Mesendoderm (in vitro differentiated cells): ENCODE results near the gene DMAC2L.
"Not testable (repeated sequence)": the region's sequence is repeated elsewhere in the genome, so short reads cannot be mapped to it uniquely, and the experiment has no call there.

Experiments
- DNase-seq: peaks from one replicate; pipeline ENCODE4 v3.0.0; 2013
- H2AK5ac ChIP-seq: 2 replicates; pipeline ENCODE4 v1.6.1; 2013; ENCODE audit warnings: low read length, inconsistent platforms
- H2BK120ac ChIP-seq: 2 replicates; pipeline ENCODE4 v1.6.1; 2013; ENCODE audit warnings: low read depth, mild to moderate bottlenecking, low read length, moderate library complexity, mixed read lengths
- H2BK15ac ChIP-seq: replicated peaks from 2 replicates; pipeline ENCODE4 v1.6.1; 2013; ENCODE audit warnings: low read depth, mild to moderate bottlenecking, moderate library complexity
- H2BK5ac ChIP-seq: 2 replicates; pipeline ENCODE4 v1.6.1; 2013; ENCODE audit warnings: low read length, inconsistent platforms
- H3K18ac ChIP-seq: 2 replicates; pipeline ENCODE4 v1.6.1; 2013; ENCODE audit warnings: mild to moderate bottlenecking, low read length, mixed read lengths
- H3K23ac ChIP-seq: one replicate; pipeline ENCODE4 v1.6.1; 2013; ENCODE audit warnings: low read length
- H3K27ac ChIP-seq: 2 replicates; pipeline ENCODE4 v1.5.1; 2013; ENCODE audit warnings: low read depth, mild to moderate bottlenecking, inconsistent platforms, low read length, moderate library complexity
- H3K27me3 ChIP-seq: 2 replicates; pipeline ENCODE4 v1.6.1; 2013; ENCODE audit warnings: low read length, control low read depth, mild to moderate bottlenecking, inconsistent platforms; ENCODE audit not compliant: insufficient read depth, poor library complexity
- H3K36me3 ChIP-seq: 2 replicates; pipeline ENCODE4 v1.6.1; 2013; ENCODE audit warnings: low read length, inconsistent platforms; ENCODE audit not compliant: control insufficient read depth, insufficient read depth
- H3K4ac ChIP-seq: one replicate; pipeline ENCODE4 v1.6.1; 2013; ENCODE audit warnings: low read depth, mild to moderate bottlenecking, low read length, moderate library complexity
- H3K4me1 ChIP-seq: 2 replicates; pipeline ENCODE4 v1.6.1; 2013; ENCODE audit warnings: low read depth, low read length, inconsistent platforms; ENCODE audit not compliant: control insufficient read depth
- H3K4me2 ChIP-seq: 2 replicates; pipeline ENCODE4 v1.6.1; 2013; ENCODE audit warnings: low read length
- H3K4me3 ChIP-seq: 2 replicates; pipeline ENCODE4 v1.5.1; 2013; ENCODE audit warnings: mild to moderate bottlenecking, low read length
- H3K56ac ChIP-seq: one replicate; pipeline ENCODE4 v1.6.1; 2013; ENCODE audit warnings: low read length
- H3K79me1 ChIP-seq: 2 replicates; pipeline ENCODE4 v1.6.1; 2013; ENCODE audit warnings: low read length, inconsistent platforms
- H3K79me2 ChIP-seq: 2 replicates; pipeline ENCODE4 v1.6.1; 2013; ENCODE audit warnings: mild to moderate bottlenecking, low read length; ENCODE audit not compliant: control insufficient read depth, insufficient read depth
- H3K9ac ChIP-seq: 2 replicates; pipeline ENCODE4 v1.6.1; 2013; ENCODE audit warnings: low read length, inconsistent platforms
- H4K5ac ChIP-seq: one replicate; pipeline ENCODE4 v1.6.1; 2013; ENCODE audit warnings: low read length
- H4K8ac ChIP-seq: one replicate; pipeline ENCODE4 v1.6.1; 2013; ENCODE audit warnings: low read depth, mild to moderate bottlenecking, control low read depth, low read length, moderate library complexity
- WGBS: extraction: QIAGEN DNeasy Blood & Tissue Kit; methylation state at CpG from one replicate; pipeline ENCODE4 v1.1.7; 2013; ENCODE audit warnings: low lambda C conversion rate, missing lambda C conversion rate; ENCODE audit not compliant: insufficient coverage; ENCODE audit errors: extremely low coverage; 5-methylcytosine and 5-hydroxymethylcytosine counted together

DMAC2L gene

GRCh38 chr14:50363714-50364111 is 51.6 kb downstream of the DMAC2L start:
- H3K23ac ChIP-seq: no peak overlapping the region
- H2BK120ac ChIP-seq: no peak overlapping the region
- H4K8ac ChIP-seq: no peak overlapping the region
- no peak for DNase-seq
- no peak overlapping the region for H2BK5ac ChIP-seq
- H3K4me2 ChIP-seq: no peak overlapping the region
- WGBS: no CpG with 5 or more reads among the region's 4 CpGs
- no peaks in the 10 kb centered on the region for H3K79me2 ChIP-seq
- H2AK5ac ChIP-seq: no peak overlapping the region
- H4K5ac ChIP-seq: no peak overlapping the region
- H3K4me1 ChIP-seq: no peaks in the 10 kb centered on the region
- H3K79me1 ChIP-seq: no peaks in the 10 kb centered on the region
- no peak overlapping the region for H3K56ac ChIP-seq
- no peak overlapping the region for H3K4me3 ChIP-seq
- H3K27ac ChIP-seq: no peak overlapping the region
- H2BK15ac ChIP-seq: no peak overlapping the region
- H3K18ac ChIP-seq: no peak overlapping the region
- no peaks in the 10 kb centered on the region for H3K36me3 ChIP-seq
- no peaks in the 10 kb centered on the region for H3K27me3 ChIP-seq
- no peak overlapping the region for H3K9ac ChIP-seq
- no peak overlapping the region for H3K4ac ChIP-seq

- H3K4me2 ChIP-seq: no peak overlapping the region
- H3K79me1 ChIP-seq: no peaks in the 10 kb centered on the region
- H3K4ac ChIP-seq: no peak overlapping the region
- no CpG with 5 or more reads among the region's 1 CpG for WGBS
- no peak overlapping the region for H2BK120ac ChIP-seq
- no peaks in the 10 kb centered on the region for H3K27me3 ChIP-seq
- no peak overlapping the region for H2AK5ac ChIP-seq
- no peaks in the 10 kb centered on the region for H3K79me2 ChIP-seq
- no peak overlapping the region for H4K8ac ChIP-seq
- DNase-seq: no peak
- no peaks in the 10 kb centered on the region for H3K4me1 ChIP-seq
- no peak overlapping the region for H3K27ac ChIP-seq
- no peak overlapping the region for H3K4me3 ChIP-seq
- H3K56ac ChIP-seq: no peak overlapping the region
- no peak overlapping the region for H3K18ac ChIP-seq
- no peak overlapping the region for H4K5ac ChIP-seq
- no peak overlapping the region for H3K9ac ChIP-seq
- no peak overlapping the region for H2BK15ac ChIP-seq
- H3K23ac ChIP-seq: no peak overlapping the region
- H2BK5ac ChIP-seq: no peak overlapping the region
- no peaks in the 10 kb centered on the region for H3K36me3 ChIP-seq
These were observed 52.7 kb downstream of the DMAC2L start for GRCh38 chr14:50364792-50365191.

- not testable (repeated sequence) for H3K9ac ChIP-seq, H3K4me1 ChIP-seq, H2BK15ac ChIP-seq, H2BK5ac ChIP-seq, H3K79me2 ChIP-seq, H2AK5ac ChIP-seq, H3K4ac ChIP-seq, H3K27ac ChIP-seq, H3K56ac ChIP-seq, H3K36me3 ChIP-seq, H3K4me2 ChIP-seq, H2BK120ac ChIP-seq, DNase-seq, H4K5ac ChIP-seq, H3K4me3 ChIP-seq, H3K18ac ChIP-seq, H3K23ac ChIP-seq, H4K8ac ChIP-seq, H3K27me3 ChIP-seq, H3K79me1 ChIP-seq
- WGBS: no CpG with 5 or more reads among the region's 7 CpGs
These were observed 53.4 kb downstream of the DMAC2L start for GRCh38 chr14:50365572-50365971.

GRCh38 chr14:50366115-50366514 is 54.0 kb downstream of the DMAC2L start:
- H3K4ac ChIP-seq: no peak overlapping the region
- no peak overlapping the region for H3K18ac ChIP-seq
- no peaks in the 10 kb centered on the region for H3K79me2 ChIP-seq
- H3K36me3 ChIP-seq: no peaks in the 10 kb centered on the region
- H3K27ac ChIP-seq: no peak overlapping the region
- H4K5ac ChIP-seq: no peak overlapping the region
- H3K4me2 ChIP-seq: no peak overlapping the region
- no peak overlapping the region for H2AK5ac ChIP-seq
- no peak overlapping the region for H2BK5ac ChIP-seq
- H3K56ac ChIP-seq: no peak overlapping the region
- no peak overlapping the region for H3K23ac ChIP-seq
- H3K9ac ChIP-seq: no peak overlapping the region
- H3K4me1 ChIP-seq: no peaks in the 10 kb centered on the region
- no peak overlapping the region for H2BK15ac ChIP-seq
- no peak overlapping the region for H2BK120ac ChIP-seq
- H3K27me3 ChIP-seq: no peaks in the 10 kb centered on the region
- no peaks in the 10 kb centered on the region for H3K79me1 ChIP-seq
- no peak overlapping the region for H3K4me3 ChIP-seq
- no peak for DNase-seq
- no CpG with 5 or more reads among the region's 3 CpGs for WGBS
- no peak overlapping the region for H4K8ac ChIP-seq

- no CpG with 5 or more reads among the region's 4 CpGs for WGBS
- H4K5ac ChIP-seq: no peak overlapping the region
- H3K27me3 ChIP-seq: no peaks in the 10 kb centered on the region
These were observed 54.5 kb downstream of the DMAC2L start for GRCh38 chr14:50366589-50366988.

GRCh38 chr14:50371546-50371945 is 59.4 kb downstream of the DMAC2L start:
- no peaks in the 10 kb centered on the region for H3K27me3 ChIP-seq
- H3K27ac ChIP-seq: no peak overlapping the region
- DNase-seq: no peak
- no peak overlapping the region for H2BK15ac ChIP-seq
- no peak overlapping the region for H2BK120ac ChIP-seq
- no peak overlapping the region for H4K8ac ChIP-seq
- H3K23ac ChIP-seq: no peak overlapping the region
- H3K56ac ChIP-seq: no peak overlapping the region
- H2AK5ac ChIP-seq: no peak overlapping the region
- no peak overlapping the region for H3K18ac ChIP-seq
- no peaks in the 10 kb centered on the region for H3K79me2 ChIP-seq
- H3K4me3 ChIP-seq: no peak overlapping the region
- H3K9ac ChIP-seq: no peak overlapping the region
- H3K4me1 ChIP-seq: no peaks in the 10 kb centered on the region
- no peak overlapping the region for H3K4me2 ChIP-seq
- no peak overlapping the region for H4K5ac ChIP-seq
- no peaks in the 10 kb centered on the region for H3K79me1 ChIP-seq
- no peak overlapping the region for H2BK5ac ChIP-seq
- WGBS: no CpG with 5 or more reads among the region's 4 CpGs
- no peaks in the 10 kb centered on the region for H3K36me3 ChIP-seq
- H3K4ac ChIP-seq: no peak overlapping the region

More at GRCh38 chr14:50366589-50366988, 54.5 kb downstream of the DMAC2L start:
- no peak overlapping the region for H3K18ac ChIP-seq
- no peak overlapping the region for H3K23ac ChIP-seq
- no peak overlapping the region for H2BK15ac ChIP-seq
- H3K79me1 ChIP-seq: no peaks in the 10 kb centered on the region
- H3K9ac ChIP-seq: no peak overlapping the region
- no peak overlapping the region for H3K4me2 ChIP-seq
- no peak overlapping the region for H4K8ac ChIP-seq
- H2AK5ac ChIP-seq: no peak overlapping the region
- H3K79me2 ChIP-seq: no peaks in the 10 kb centered on the region
- no peak overlapping the region for H3K27ac ChIP-seq
- no peak overlapping the region for H3K56ac ChIP-seq
- H3K4me1 ChIP-seq: no peaks in the 10 kb centered on the region
- no peak overlapping the region for H2BK5ac ChIP-seq
- no peak overlapping the region for H2BK120ac ChIP-seq
- no peak overlapping the region for H3K4me3 ChIP-seq
- DNase-seq: no peak
- H3K36me3 ChIP-seq: no peaks in the 10 kb centered on the region
- no peak overlapping the region for H3K4ac ChIP-seq
